ENCODE measurements around the gene ATG13. TPM values are rescaled to one million over a fixed set of nuclear protein-coding genes. Genes with fewer than 3 reads are reported as not detected.

The ATG13 gene
- total and polyA plus RNA-seq, 4 donors = 29.1 to 72.8 (median 52.4) TPM

DNA sequence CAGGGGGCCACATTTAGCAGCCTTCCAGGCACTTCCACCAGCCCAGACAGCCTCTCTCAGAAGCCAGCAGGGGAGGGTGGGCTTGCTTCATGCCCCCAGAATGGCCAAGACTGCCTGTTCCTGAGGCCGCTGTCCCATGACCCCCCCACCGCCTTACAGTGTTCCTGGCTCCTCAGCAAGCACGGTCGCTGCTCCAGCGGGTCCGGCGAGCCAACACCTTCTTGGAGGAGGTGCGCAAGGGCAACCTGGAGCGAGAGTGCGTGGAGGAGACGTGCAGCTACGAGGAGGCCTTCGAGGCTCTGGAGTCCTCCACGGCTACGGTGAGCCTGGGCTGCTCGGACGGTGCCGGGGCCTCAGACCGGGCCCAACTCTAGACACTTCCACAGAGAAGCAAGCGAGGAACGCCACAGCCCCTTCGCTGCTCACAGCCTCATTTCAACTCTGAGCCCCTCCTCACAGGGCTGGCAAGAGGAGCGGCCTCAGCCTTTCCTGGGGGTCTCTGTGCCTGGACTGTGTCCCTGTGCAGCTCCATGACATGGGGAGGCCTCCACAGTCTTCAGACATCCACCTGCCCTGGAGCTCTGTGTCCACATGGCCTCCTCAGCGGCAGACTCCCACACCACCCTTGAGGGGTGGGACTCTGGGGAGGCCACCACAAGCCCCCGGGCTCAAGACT is 102.3 kb downstream of the ATG13 start:
- no peak for DNase-seq
- Histone ChIP-seq H3K4me1 (ENCODE audit: control insufficient read depth in 5 of 5, insufficient read depth in 5 of 5, low read length in 5 of 5) (peaks cover 0 to 5% (median 0%) of the 10 kb centered on the region in 5 donors), H3K4me3 (no peak overlapping the region), H3K9me3 (ENCODE audit: control insufficient read depth in 4 of 4, insufficient read depth in 3 of 4, low read length in 3 of 4) (no peaks in the 10 kb centered on the region), H3K27me3 (ENCODE audit: control insufficient read depth in 3 of 3, insufficient read depth in 3 of 3, low read length in 2 of 3) (no peaks in the 10 kb centered on the region), H3K9ac (ENCODE audit: insufficient read depth in 1 of 2, low read length in 2 of 2) (no peak overlapping the region), H3K27ac (ENCODE audit: low read depth in 1 of 2, low read length in 1 of 2) (no peak overlapping the region), H3K36me3 (ENCODE audit: control insufficient read depth in 4 of 4, insufficient read depth in 4 of 4, low read length in 4 of 4) (no peaks in the 10 kb centered on the region)
- ATAC-seq (ENCODE audit: insufficient read depth, low FRiP score) = no peak
- WGBS, 2 donors = 88 to 95% methylated on average over 25 of the region's 25 CpGs
- no peak for TF ChIP-seq CTCF (IDR thresholded peaks at IDR 0.05; ENCODE audit: control extremely low read depth, extremely low read depth)

- Histone ChIP-seq H3K27ac (ENCODE audit: low read depth in 1 of 2, low read length in 1 of 2) (no peak overlapping the region), H3K36me3 (ENCODE audit: control insufficient read depth in 4 of 4, insufficient read depth in 4 of 4, low read length in 4 of 4) (no peaks in the 10 kb centered on the region), H3K9ac (ENCODE audit: insufficient read depth in 1 of 2, low read length in 2 of 2) (no peak overlapping the region), H3K4me3 (no peak overlapping the region), H3K27me3 (ENCODE audit: control insufficient read depth in 3 of 3, insufficient read depth in 3 of 3, low read length in 2 of 3) (no peaks in the 10 kb centered on the region), H3K4me1 (ENCODE audit: control insufficient read depth in 5 of 5, insufficient read depth in 5 of 5, low read length in 5 of 5) (peaks cover 0 to 5% (median 0%) of the 10 kb centered on the region in 5 donors), H3K9me3 (ENCODE audit: control insufficient read depth in 4 of 4, insufficient read depth in 3 of 4, low read length in 3 of 4) (no peaks in the 10 kb centered on the region)
- no peak for TF ChIP-seq CTCF (IDR thresholded peaks at IDR 0.05; ENCODE audit: control extremely low read depth, extremely low read depth)
- no peak for DNase-seq
- WGBS, 2 donors = 84% methylated on average over 6 of the region's 6 CpGs
- ATAC-seq (ENCODE audit: insufficient read depth, low FRiP score) = no peak
Observed at GRCh38 chr11:46721286-46721685, 103.9 kb downstream of the ATG13 start.

DNA sequence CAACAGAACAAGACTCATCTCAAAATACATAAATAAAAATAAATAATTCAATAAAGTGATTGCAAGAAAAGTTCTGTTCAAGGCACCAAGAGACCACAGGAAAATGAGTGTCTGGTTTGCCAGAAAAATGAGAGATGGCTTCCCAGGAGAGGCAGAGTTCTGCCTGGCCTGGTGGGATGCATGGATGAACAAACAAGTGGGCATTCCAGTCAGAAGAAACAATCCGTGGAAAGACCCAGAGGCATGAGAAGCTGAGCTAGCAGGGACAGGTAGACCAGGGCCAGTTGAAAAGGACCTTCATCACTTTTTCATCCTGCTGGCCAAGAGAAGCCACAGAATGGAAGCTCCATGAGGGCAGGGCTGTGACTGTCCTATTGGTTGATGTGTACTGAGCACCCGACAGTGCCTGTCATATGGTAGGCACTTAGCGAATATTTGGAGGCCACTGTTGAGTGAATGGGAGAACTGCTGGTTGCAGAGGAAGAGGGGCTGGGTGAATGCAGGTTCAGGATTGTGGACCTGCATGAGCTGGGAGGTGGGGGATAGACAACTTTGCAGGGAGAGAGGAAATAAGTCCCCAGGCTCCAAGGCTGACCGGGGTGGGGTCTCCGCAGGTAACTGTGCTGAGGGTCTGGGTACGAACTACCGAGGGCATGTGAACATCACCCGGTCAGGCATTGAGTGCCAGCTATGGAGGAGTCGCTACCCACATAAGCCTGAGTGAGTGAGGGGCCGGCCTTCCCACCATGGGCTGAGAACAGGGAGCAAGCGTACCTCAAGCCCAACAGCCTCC is 105.4 kb downstream of the ATG13 start:
- H3K9me3 ChIP-seq (ENCODE audit: control insufficient read depth in 4 of 4, insufficient read depth in 3 of 4, low read length in 3 of 4) = no peaks in the 10 kb centered on the region
- ATAC-seq (ENCODE audit: insufficient read depth, low FRiP score) (no peak), DNase-seq (no peak)
- 85 to 91% methylated on average over 11 of the region's 11 CpGs for WGBS, 2 donors
- H3K4me1 ChIP-seq (ENCODE audit: control insufficient read depth in 5 of 5, insufficient read depth in 5 of 5, low read length in 5 of 5) = peaks cover 0 to 5% (median 0%) of the 10 kb centered on the region in 5 donors
- no peaks in the 10 kb centered on the region for H3K36me3 ChIP-seq (ENCODE audit: control insufficient read depth in 4 of 4, insufficient read depth in 4 of 4, low read length in 4 of 4)
- no peak overlapping the region for H3K27ac ChIP-seq (ENCODE audit: low read depth in 1 of 2, low read length in 1 of 2)
- no peak overlapping the region for H3K4me3 ChIP-seq
- no peaks in the 10 kb centered on the region for H3K27me3 ChIP-seq (ENCODE audit: control insufficient read depth in 3 of 3, insufficient read depth in 3 of 3, low read length in 2 of 3)
- H3K9ac ChIP-seq (ENCODE audit: insufficient read depth in 1 of 2, low read length in 2 of 2) = no peak overlapping the region
- no peak for TF ChIP-seq CTCF (IDR thresholded peaks at IDR 0.05; ENCODE audit: control extremely low read depth, extremely low read depth)

All from lung (tissue), 12 donors.